WTC11 (cell line): Measurements from ENCODE around the gene NFIX. TPM values are rescaled to one million over a fixed set of nuclear protein-coding genes. Genes with fewer than 3 reads are reported as not detected.

ENCODE experiments used
- ATAC-seq: fragments of 200-7000 bp; cut with Tn5 transposase; 2 replicates; pipeline ENCODE4 v1.10.0; 2021; ENCODE audit warnings: mild to moderate bottlenecking, moderate library complexity
- CTCF ChIA-PET: fragments of 300-600 bp; sonication (Branson Sonifier 250); formaldehyde crosslinking; loops from one replicate; lab custom pipeline; 2021; ENCODE audit warnings: antibody characterized with exemption; lab: Charles Lee
- POLR2A ChIA-PET: fragments of 350-600 bp; sonication (Branson Sonifier 250); formaldehyde crosslinking; loops from one replicate; lab custom pipeline; 2021; ENCODE audit warnings: antibody characterized with exemption; lab: Charles Lee
- DNase-seq: peaks from one replicate; pipeline ENCODE4 v3.0.0; 2021; ENCODE audit warnings: low spot score
- H3K27ac Mint-ChIP-seq: 2 replicates; pipeline ENCODE4 v1.8.0; 2021; ENCODE audit warnings: mixed read lengths
- H3K27me3 Mint-ChIP-seq: 2 replicates; pipeline ENCODE4 v1.8.0; 2021; ENCODE audit warnings: low read depth, mild to moderate bottlenecking, moderate library complexity, mixed read lengths
- H3K36me3 Mint-ChIP-seq: 2 replicates; pipeline ENCODE4 v1.8.0; 2021; ENCODE audit warnings: mixed read lengths
- H3K4me1 Mint-ChIP-seq: 2 replicates; pipeline ENCODE4 v1.8.0; 2022; ENCODE audit warnings: mixed read lengths
- H3K4me3 Mint-ChIP-seq: 2 replicates; pipeline ENCODE4 v1.8.0; 2021; ENCODE audit warnings: mild to moderate bottlenecking, moderate library complexity, mixed read lengths
- H3K9me3 Mint-ChIP-seq: 2 replicates; pipeline ENCODE4 v1.8.0; 2021; ENCODE audit warnings: mixed read lengths
- CREB1 ChIP-seq: sonication (generic); formaldehyde crosslinking; IDR thresholded peaks from 2 replicates; pipeline ENCODE4 v1.8.0; 2023; ENCODE audit warnings: mild to moderate bottlenecking, missing genetic modification reagents
- EMX1 ChIP-seq: fragments of 250-450 bp; sonication (Bioruptor Pico); IDR thresholded peaks from 2 replicates; pipeline ENCODE4 v1.8.0; 2021; ENCODE audit warnings: mild to moderate bottlenecking
- GABPB1 ChIP-seq: sonication (generic); formaldehyde crosslinking; IDR thresholded peaks from 2 replicates; pipeline ENCODE4 v1.8.1; 2023; ENCODE audit warnings: mild to moderate bottlenecking, missing genetic modification reagents
- MYBL2 ChIP-seq: sonication (generic); formaldehyde crosslinking; IDR thresholded peaks from 2 replicates; pipeline ENCODE4 v1.8.1; 2023; ENCODE audit warnings: mild to moderate bottlenecking, moderate library complexity, missing genetic modification reagents
- NFYB ChIP-seq: sonication (generic); formaldehyde crosslinking; conservative IDR thresholded peaks from 2 replicates; pipeline ENCODE4 v1.8.0; 2022; ENCODE audit warnings: low read depth, missing genetic modification reagents
- NR3C1 ChIP-seq: sonication (generic); formaldehyde crosslinking; conservative IDR thresholded peaks from 2 replicates; pipeline ENCODE4 v1.8.1; 2023; ENCODE audit warnings: low read depth, mild to moderate bottlenecking, missing genetic modification reagents
- RORB ChIP-seq: fragments of 250-450 bp; sonication (Bioruptor Pico); IDR thresholded peaks from 2 replicates; pipeline ENCODE4 v1.9.0; 2021; ENCODE audit warnings: mild to moderate bottlenecking
- TEAD4 ChIP-seq: sonication (generic); formaldehyde crosslinking; IDR thresholded peaks from 2 replicates; pipeline ENCODE4 v1.8.0; 2022; ENCODE audit warnings: mild to moderate bottlenecking, missing genetic modification reagents
- ZNF138 ChIP-seq: sonication (generic); formaldehyde crosslinking; conservative IDR thresholded peaks from 2 replicates; pipeline ENCODE4 v1.8.1; 2022; ENCODE audit warnings: mild to moderate bottlenecking, moderate library complexity, missing genetic modification reagents
- ZNF263 ChIP-seq: sonication (generic); formaldehyde crosslinking; IDR thresholded peaks from 2 replicates; pipeline ENCODE4 v1.8.1; 2022; ENCODE audit warnings: low read depth, mild to moderate bottlenecking, moderate library complexity, missing genetic modification reagents
- total RNA-seq: library from RNA; stranded (reverse); gene quantifications from 3 replicates; pipeline ENCODE4 v1.2.3, GENCODE V29; 2021
- TF ChIP-seq, protein P1 (sequence below): sonication (generic); formaldehyde crosslinking; IDR thresholded peaks from 2 replicates; pipeline ENCODE4 v1.8.0; 2022; ENCODE audit warnings: missing genetic modification reagents
- TF ChIP-seq, protein P2 (sequence below): fragments of 250-450 bp; sonication (Bioruptor Pico); IDR thresholded peaks from 2 replicates; pipeline ENCODE4 v1.9.0; 2021; ENCODE audit warnings: mild to moderate bottlenecking
- TF ChIP-seq, protein P3 (sequence below): fragments of 250-450 bp; sonication (Bioruptor Pico); IDR thresholded peaks from 2 replicates; pipeline ENCODE4 v1.9.0; 2021; ENCODE audit warnings: moderate library complexity, mild to moderate bottlenecking, inconsistent platforms, borderline replicate concordance
- TF ChIP-seq, protein P4 (sequence below): sonication (generic); formaldehyde crosslinking; IDR thresholded peaks from 2 replicates; pipeline ENCODE4 v1.8.1; 2023; ENCODE audit warnings: mild to moderate bottlenecking, missing genetic modification reagents, moderate library complexity
- TF ChIP-seq, protein P5 (sequence below): sonication (generic); formaldehyde crosslinking; IDR thresholded peaks from 2 replicates; pipeline ENCODE4 v1.8.1; 2022; ENCODE audit warnings: low read depth, missing genetic modification reagents, borderline replicate concordance
- TF ChIP-seq, protein P6 (sequence below): sonication (generic); formaldehyde crosslinking; IDR thresholded peaks from 2 replicates; pipeline ENCODE4 v1.8.1; 2022; ENCODE audit warnings: mild to moderate bottlenecking, missing genetic modification reagents, moderate library complexity, borderline replicate concordance

NFIX gene
- total RNA-seq, 1 experiment from 2014 or later: 1.4 TPM

DNA sequence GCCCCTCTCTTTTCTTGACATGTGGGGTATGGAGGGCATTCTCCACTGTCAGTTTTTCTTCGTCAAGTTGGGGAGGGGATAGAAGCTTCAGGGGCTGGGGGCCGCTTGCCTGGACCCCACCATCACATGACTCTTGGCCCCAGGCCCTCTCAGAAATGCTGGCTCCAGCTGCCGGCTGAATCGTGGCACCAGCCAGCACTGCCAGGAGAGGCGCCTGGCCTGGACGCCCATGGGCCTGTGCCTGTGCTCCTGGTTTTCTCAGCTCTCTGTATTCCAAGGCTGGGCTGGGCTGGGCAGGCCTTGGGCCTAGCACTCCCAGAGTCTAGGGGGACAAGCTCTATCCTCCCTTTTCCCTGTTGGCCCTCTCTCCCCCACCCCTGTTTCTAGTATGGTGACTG lies 68.8 kb downstream of the NFIX start (continued):
- no peak for TF ChIP-seq MYBL2 (CRISPR knock-in tag)
- TF ChIP-seq, protein P1, sequence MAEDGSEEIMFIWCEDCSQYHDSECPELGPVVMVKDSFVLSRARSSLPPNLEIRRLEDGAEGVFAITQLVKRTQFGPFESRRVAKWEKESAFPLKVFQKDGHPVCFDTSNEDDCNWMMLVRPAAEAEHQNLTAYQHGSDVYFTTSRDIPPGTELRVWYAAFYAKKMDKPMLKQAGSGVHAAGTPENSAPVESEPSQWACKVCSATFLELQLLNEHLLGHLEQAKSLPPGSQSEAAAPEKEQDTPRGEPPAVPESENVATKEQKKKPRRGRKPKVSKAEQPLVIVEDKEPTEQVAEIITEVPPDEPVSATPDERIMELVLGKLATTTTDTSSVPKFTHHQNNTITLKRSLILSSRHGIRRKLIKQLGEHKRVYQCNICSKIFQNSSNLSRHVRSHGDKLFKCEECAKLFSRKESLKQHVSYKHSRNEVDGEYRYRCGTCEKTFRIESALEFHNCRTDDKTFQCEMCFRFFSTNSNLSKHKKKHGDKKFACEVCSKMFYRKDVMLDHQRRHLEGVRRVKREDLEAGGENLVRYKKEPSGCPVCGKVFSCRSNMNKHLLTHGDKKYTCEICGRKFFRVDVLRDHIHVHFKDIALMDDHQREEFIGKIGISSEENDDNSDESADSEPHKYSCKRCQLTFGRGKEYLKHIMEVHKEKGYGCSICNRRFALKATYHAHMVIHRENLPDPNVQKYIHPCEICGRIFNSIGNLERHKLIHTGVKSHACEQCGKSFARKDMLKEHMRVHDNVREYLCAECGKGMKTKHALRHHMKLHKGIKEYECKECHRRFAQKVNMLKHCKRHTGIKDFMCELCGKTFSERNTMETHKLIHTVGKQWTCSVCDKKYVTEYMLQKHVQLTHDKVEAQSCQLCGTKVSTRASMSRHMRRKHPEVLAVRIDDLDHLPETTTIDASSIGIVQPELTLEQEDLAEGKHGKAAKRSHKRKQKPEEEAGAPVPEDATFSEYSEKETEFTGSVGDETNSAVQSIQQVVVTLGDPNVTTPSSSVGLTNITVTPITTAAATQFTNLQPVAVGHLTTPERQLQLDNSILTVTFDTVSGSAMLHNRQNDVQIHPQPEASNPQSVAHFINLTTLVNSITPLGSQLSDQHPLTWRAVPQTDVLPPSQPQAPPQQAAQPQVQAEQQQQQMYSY (CRISPR knock-in tag): no peak

DNA sequence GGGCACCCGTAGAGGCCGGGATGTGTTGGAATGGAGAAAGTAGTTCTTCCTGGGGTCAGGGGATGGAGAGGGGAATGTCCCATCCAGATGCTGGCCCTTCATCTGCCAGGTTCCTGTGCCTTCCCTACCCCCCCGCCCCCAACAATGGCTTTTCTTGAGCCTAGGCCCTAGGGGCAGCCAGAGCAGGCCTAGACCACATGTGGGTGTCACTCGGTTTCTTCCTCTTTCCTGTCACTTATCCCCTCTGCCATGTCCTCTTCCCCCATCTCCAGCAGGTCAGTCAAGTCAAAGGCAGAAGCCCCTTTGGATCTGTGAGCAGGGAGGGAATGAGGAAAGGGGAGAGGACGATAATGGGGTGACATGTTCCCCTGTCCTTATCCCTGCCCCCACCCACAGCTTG lies 71.0 kb downstream of the NFIX start:
- no peaks in the 10 kb centered on the region for H3K9me3 Mint-ChIP-seq
- DNase-seq (no peak), ATAC-seq (no peak)
- no peaks in the 10 kb centered on the region for H3K4me1 Mint-ChIP-seq
- H3K27me3 Mint-ChIP-seq: peaks cover 27% of the 10 kb centered on the region
- CTCF ChIA-PET: interaction anchor here (1.0 to 1.5 kb wide), 2 partner anchors 89 to 101 kb away, joined by 3 to 4 read pairs; no protein-coding TSS in a partner anchor
- TF ChIP-seq GABPB1 (CRISPR knock-in tag) (no peak), RORB (CRISPR knock-in tag) (no peak), NR3C1 (CRISPR knock-in tag) (no peak)
- H3K36me3 Mint-ChIP-seq: no peaks in the 10 kb centered on the region
- POLR2A ChIA-PET: no interaction called here
- no peak overlapping the region for H3K27ac Mint-ChIP-seq
- no peak overlapping the region for H3K4me3 Mint-ChIP-seq

DNA sequence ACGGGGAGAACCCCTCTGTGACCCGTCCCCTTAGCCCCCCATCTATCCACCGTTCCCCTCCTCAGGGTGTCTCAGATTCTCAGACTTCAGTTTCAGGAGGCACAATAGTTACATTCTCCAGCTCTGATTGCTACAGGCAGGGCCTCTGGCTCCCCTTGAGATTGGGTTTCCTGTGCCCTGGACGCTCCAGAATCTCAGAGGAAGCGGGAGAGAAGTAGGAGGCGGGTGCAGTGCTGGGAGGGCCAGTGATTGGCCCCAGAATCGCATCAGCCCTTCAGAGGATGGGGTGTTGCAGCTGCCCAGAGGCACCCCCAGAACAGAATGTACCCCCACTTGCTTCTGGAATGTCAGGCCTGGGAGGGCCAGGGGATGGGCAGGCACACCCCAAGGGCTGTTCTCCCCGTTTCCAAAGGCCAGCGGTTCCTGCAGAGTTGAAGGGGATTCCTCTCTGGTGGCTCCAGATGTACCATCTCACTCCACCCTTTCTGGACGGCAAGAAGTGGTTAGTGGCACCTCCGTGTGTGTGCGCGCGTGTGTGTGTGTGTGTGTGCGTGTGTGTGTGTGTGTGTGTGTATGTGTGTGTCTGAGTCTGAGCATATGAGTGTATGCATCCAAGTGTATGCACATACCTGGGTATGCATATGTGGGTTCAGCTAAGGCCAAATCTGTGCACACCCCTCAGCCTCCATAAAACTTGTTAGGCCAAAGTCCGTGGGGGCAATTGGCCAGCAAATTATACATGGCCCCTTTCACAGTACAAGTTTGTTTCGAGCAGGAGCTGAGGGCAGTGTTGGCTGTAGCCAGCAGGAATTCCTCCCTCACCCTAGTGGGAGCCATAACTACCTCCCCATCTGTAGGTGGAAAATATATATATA lies 71.9 kb downstream of the NFIX start:
- DNase-seq (no peak), ATAC-seq (no peak)
- no peaks in the 10 kb centered on the region for H3K9me3 Mint-ChIP-seq
- no peaks in the 10 kb centered on the region for H3K36me3 Mint-ChIP-seq
- ChIA-PET POLR2A (no interaction called here), CTCF (interaction anchor here (0.8 to 2.3 kb wide), 6 partner anchors 11 to 102 kb away, joined by 3 to 8 read pairs (median 4); no protein-coding TSS in a partner anchor)
- peaks cover 18% of the 10 kb centered on the region for H3K27me3 Mint-ChIP-seq
- TF ChIP-seq, protein P2, sequence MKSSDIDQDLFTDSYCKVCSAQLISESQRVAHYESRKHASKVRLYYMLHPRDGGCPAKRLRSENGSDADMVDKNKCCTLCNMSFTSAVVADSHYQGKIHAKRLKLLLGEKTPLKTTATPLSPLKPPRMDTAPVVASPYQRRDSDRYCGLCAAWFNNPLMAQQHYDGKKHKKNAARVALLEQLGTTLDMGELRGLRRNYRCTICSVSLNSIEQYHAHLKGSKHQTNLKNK (CRISPR knock-in tag): no peak
- TF ChIP-seq, protein P3, sequence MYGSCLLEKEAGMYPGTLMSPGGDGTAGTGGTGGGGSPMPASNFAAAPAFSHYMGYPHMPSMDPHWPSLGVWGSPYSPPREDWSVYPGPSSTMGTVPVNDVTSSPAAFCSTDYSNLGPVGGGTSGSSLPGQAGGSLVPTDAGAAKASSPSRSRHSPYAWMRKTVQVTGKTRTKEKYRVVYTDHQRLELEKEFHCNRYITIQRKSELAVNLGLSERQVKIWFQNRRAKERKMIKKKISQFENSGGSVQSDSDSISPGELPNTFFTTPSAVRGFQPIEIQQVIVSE (CRISPR knock-in tag): no peak
- no peak overlapping the region for H3K4me3 Mint-ChIP-seq
- H3K27ac Mint-ChIP-seq: no peak overlapping the region
- H3K4me1 Mint-ChIP-seq: no peaks in the 10 kb centered on the region

DNA sequence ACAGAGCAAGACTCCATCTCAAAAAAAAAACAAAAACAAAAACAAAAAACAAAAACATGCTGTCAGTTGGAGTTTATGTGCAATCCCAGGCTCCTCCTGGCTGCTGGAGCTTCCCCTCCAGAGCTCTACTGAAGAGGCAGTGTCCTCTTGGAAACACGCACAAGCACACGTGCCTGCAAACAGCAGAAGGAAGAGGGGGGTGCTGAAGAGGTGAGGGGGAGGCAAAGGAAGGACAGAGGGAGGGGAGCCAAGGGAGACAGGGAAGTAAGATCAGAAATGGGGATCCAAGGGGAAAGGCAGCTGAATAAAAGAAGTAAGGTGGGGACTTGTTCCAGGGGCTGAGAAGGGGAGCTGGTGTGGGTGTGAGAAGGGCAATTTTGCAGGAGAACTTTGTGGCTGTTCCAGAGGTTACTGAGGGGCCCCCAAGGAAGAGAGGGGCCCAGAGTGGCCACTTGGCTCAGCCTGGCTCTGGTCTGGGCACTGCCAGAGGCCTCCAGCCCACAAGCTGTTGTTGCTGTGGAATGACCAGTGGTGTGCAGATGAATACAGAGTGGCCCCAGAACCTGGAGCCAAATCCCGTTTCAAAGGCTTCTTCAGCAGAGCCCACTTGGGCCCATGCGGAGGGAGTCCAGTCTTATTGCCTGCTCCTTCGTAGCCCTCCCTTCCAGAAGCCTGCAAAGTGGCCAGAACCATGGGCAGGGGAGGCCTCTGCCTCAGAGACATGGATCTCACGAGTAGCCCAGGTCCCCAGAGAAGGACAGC lies 73.0 kb downstream of the NFIX start:
- Mint-ChIP-seq H3K4me1 (no peaks in the 10 kb centered on the region), H3K36me3 (no peaks in the 10 kb centered on the region), H3K27ac (no peak overlapping the region), H3K4me3 (no peak overlapping the region), H3K9me3 (no peaks in the 10 kb centered on the region), H3K27me3 (peaks cover 10% of the 10 kb centered on the region)
- no peak for DNase-seq
- ChIA-PET CTCF (interaction anchor here (0.6 to 20.5 kb wide), 8 partner anchors 9 to 103 kb away, joined by 3 to 294 read pairs (median 4); no protein-coding TSS in a partner anchor), POLR2A (no interaction called here)
- no peak for ATAC-seq
- TF ChIP-seq ZNF263 (CRISPR knock-in tag): no peak
- TF ChIP-seq ZNF138 (CRISPR knock-in tag): no peak
- no peak for TF ChIP-seq EMX1 (CRISPR knock-in tag)
- TF ChIP-seq, protein P4, sequence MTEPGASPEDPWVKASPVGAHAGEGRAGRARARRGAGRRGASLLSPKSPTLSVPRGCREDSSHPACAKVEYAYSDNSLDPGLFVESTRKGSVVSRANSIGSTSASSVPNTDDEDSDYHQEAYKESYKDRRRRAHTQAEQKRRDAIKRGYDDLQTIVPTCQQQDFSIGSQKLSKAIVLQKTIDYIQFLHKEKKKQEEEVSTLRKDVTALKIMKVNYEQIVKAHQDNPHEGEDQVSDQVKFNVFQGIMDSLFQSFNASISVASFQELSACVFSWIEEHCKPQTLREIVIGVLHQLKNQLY (CRISPR knock-in tag): no peak
- TF ChIP-seq NFYB (CRISPR knock-in tag): no peak
- no peak for TF ChIP-seq CREB1
- TF ChIP-seq, protein P5, sequence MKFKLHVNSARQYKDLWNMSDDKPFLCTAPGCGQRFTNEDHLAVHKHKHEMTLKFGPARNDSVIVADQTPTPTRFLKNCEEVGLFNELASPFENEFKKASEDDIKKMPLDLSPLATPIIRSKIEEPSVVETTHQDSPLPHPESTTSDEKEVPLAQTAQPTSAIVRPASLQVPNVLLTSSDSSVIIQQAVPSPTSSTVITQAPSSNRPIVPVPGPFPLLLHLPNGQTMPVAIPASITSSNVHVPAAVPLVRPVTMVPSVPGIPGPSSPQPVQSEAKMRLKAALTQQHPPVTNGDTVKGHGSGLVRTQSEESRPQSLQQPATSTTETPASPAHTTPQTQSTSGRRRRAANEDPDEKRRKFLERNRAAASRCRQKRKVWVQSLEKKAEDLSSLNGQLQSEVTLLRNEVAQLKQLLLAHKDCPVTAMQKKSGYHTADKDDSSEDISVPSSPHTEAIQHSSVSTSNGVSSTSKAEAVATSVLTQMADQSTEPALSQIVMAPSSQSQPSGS: no peak
- TF ChIP-seq, protein P6, sequence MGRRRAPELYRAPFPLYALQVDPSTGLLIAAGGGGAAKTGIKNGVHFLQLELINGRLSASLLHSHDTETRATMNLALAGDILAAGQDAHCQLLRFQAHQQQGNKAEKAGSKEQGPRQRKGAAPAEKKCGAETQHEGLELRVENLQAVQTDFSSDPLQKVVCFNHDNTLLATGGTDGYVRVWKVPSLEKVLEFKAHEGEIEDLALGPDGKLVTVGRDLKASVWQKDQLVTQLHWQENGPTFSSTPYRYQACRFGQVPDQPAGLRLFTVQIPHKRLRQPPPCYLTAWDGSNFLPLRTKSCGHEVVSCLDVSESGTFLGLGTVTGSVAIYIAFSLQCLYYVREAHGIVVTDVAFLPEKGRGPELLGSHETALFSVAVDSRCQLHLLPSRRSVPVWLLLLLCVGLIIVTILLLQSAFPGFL (CRISPR knock-in tag): no peak
- no peak for TF ChIP-seq TEAD4 (CRISPR knock-in tag)
